ENCODE data around the gene DTD1.

The DTD1 gene

DNA sequence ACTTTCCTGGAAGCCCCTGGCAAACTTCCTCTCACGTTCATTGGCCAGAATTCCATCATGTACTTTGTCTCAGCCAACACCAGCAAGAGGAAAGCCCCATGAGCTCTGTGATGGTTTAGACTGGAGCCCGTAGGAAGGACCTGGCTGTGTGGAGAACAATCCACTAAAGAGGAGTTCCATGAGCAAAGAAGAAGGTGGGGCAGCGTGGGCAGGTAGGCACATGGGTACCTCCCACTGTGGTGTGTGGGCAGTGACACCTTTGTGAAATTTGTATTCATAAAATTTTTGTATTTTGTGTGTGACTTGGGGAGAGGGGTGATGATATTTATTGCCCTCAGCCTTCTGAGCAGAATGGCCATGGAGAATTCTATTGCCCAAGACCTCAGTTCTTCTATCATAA lies 136.2 kb downstream of the DTD1 start:
- no peak overlapping the region for H3K4me3 ChIP-seq (ENCODE audit: control insufficient read depth, low read depth, low read length)
- no peak for DNase-seq (ENCODE audit: low read depth)
- TF ChIP-seq, protein P1, sequence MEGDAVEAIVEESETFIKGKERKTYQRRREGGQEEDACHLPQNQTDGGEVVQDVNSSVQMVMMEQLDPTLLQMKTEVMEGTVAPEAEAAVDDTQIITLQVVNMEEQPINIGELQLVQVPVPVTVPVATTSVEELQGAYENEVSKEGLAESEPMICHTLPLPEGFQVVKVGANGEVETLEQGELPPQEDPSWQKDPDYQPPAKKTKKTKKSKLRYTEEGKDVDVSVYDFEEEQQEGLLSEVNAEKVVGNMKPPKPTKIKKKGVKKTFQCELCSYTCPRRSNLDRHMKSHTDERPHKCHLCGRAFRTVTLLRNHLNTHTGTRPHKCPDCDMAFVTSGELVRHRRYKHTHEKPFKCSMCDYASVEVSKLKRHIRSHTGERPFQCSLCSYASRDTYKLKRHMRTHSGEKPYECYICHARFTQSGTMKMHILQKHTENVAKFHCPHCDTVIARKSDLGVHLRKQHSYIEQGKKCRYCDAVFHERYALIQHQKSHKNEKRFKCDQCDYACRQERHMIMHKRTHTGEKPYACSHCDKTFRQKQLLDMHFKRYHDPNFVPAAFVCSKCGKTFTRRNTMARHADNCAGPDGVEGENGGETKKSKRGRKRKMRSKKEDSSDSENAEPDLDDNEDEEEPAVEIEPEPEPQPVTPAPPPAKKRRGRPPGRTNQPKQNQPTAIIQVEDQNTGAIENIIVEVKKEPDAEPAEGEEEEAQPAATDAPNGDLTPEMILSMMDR (IDR thresholded peaks at IDR 0.05; ENCODE audit: control insufficient read depth, insufficient read depth, low read depth, low read length, missing control alignments): no peak

DNA sequence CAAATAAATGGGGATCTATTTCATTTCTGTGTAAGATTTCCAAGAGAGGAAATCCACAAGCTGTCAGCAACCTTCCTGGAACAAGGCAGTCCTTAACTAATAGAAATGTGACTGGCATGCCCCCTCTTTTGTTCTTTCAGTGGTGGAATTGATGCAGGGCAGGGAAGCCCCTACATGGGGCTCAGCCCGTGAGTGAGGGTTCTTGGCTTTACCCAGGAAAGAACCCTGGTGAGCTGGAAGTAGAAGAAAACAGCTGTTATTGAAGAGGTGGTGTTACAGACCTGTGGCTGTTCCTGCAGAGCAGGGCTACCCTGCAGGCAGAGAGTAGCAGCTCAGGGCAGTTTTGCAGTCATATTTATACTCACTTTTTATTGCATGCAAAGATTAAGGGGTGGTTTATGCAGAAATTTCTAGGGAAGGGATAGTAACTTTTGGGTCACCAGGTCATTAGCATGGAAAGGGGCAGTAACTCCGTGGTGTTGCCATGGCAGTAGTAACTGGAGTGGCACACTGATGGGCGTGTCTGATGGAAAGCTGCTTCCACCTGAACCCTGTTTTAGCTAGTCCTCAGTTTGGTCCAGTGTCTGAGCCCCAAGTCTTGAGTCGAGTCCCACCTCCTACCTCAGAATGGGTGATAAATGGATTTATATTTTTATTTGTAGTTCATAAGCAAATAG lies 137.1 kb downstream of the DTD1 start:
- H3K4me3 ChIP-seq (ENCODE audit: control insufficient read depth, low read depth, low read length): no peak overlapping the region
- TF ChIP-seq, protein P1 (IDR thresholded peaks at IDR 0.05; ENCODE audit: control insufficient read depth, insufficient read depth, low read depth, low read length, missing control alignments): no peak
- no peak for DNase-seq (ENCODE audit: low read depth)

DNA sequence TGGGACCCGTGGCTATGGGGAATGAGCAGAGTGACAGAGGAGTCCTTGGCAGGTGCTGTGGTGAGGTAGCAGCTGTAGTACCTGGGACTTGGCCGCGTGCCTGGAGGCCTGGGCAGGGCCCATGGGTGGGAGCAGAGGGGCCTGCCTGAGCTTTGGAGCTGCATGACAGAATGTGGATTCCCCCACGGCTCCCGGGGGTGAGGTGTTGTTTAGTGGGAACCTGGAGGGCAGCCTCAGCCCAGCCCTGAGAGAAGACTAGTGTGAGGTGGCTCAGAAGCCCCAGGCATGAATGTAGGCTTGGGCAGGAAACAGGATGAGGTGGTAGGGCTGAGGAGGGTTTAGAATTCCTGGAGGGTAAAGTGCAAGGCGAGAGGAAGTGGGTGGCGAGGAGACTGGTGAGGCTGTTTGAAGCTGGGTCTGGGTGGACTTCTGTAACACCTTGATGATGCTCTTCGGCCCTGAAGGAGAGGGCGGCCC lies 139.2 kb downstream of the DTD1 start:
- H3K4me3 ChIP-seq (ENCODE audit: control insufficient read depth, low read depth, low read length): no peak overlapping the region
- DNase-seq (ENCODE audit: low read depth): no peak
- TF ChIP-seq, protein P1 (IDR thresholded peaks at IDR 0.05; ENCODE audit: control insufficient read depth, insufficient read depth, low read depth, low read length, missing control alignments): no peak

DNA sequence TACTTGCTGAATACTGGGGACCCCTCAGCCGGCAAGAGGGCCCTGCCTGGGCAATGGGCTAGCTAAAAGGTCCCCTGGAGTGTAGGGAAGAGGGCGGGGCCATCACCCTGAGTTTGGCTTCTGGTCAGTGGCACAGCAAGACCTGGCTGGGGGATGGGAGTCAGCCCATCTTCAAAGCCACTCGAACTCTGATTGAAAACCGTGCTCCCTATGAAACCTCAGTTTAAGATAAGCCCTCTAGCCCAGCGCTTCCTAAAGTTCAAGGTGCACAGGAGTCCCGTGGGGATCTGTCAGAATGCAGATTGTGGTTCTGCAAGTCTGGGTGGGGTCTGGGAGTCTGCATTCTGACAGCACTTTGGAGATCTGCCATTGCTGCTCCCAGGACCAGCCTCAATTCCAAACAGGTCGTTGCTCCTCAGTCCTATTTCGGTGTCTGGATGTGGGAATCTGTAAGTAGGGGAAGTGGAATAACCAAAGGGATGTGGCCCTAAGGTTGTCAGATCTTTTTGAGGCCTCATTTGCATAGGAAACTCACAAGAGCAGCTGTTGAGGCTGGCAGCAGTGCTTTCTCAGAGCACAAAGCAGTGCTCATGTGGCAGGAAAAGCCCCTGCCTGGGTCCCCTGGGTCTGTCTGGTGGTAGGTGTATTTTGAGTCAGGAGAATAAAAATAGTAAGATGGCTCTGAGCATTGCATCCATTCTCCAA lies 140.5 kb downstream of the DTD1 start:
- no peak for DNase-seq (ENCODE audit: low read depth)
- TF ChIP-seq, protein P1 (IDR thresholded peaks at IDR 0.05; ENCODE audit: control insufficient read depth, insufficient read depth, low read depth, low read length, missing control alignments): no peak
- no peak overlapping the region for H3K4me3 ChIP-seq (ENCODE audit: control insufficient read depth, low read depth, low read length)

DNA sequence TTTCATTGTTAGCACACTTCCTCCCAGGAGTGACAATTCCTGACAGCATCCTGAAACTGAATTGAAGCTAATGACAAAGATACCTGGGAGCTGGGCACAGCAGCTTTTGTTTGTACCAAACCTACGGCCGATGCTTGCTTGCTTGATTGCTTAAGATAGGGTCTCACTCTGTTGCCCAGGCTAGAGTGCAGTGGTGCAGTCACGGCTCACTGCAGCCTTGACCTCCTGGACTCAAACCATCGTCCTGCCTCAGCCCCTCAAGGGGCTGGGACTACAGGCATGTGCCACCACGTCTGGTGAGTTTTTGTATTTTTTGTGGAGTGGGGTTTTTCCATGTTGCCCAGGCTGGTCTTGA lies 141.0 kb downstream of the DTD1 start:
- TF ChIP-seq, protein P1 (IDR thresholded peaks at IDR 0.05; ENCODE audit: control insufficient read depth, insufficient read depth, low read depth, low read length, missing control alignments): no peak
- no peak overlapping the region for H3K4me3 ChIP-seq (ENCODE audit: control insufficient read depth, low read depth, low read length)
- DNase-seq (ENCODE audit: low read depth): no peak

DNA sequence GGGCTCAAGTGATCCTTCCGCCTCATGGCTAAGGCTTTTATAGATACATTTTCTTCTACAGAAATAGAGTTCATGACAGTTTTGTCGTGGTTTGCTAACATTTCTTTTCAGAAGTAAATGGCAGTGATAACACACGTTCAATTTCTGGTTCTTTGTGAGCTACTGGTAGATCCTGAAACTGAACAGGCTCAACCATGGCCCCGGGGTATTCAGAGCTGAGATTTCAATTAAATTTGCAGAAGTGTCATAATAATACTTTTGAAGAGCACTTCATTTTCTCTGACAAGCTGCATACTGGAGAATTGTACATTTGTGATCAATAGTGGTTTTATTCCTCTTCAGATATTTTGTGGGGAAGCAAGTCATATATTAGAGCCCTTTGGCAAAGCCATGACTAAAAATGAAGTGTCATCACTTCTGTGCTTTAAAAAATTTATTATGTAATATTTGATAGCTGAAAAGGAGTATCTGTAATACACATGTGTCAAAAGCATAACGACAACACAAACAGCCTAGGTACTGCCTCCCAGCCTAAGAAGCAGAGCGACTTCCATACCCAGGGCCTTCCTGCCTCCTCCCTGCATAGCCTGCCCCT lies 141.5 kb downstream of the DTD1 start:
- H3K4me3 ChIP-seq (ENCODE audit: control insufficient read depth, low read depth, low read length): no peak overlapping the region
- no peak for DNase-seq (ENCODE audit: low read depth)
- TF ChIP-seq, protein P1 (IDR thresholded peaks at IDR 0.05; ENCODE audit: control insufficient read depth, insufficient read depth, low read depth, low read length, missing control alignments): no peak
